ENCODE results near the gene WIPI1.

The WIPI1 gene

GRCh38 chr17:68460146-68460545, 2.9 kb upstream of the WIPI1 start:
- no peak for DNase-seq (ENCODE audit: low spot score)

- no peak for DNase-seq (ENCODE audit: low spot score)
Measured at GRCh38 chr17:68459037-68459639, 1.8 kb upstream of the WIPI1 start.

GRCh38 chr17:68458260-68459036, 1.2 kb upstream of the WIPI1 start:
- DNase-seq (ENCODE audit: low spot score): no peak

GRCh38 chr17:68457539-68458259, 403 bp upstream of the WIPI1 start:
- peak; percentile 98 for DNase-seq (ENCODE audit: low spot score)

- DNase-seq (ENCODE audit: low spot score): peak; percentile 78
Measured at GRCh38 chr17:68456339-68457167, 743 bp downstream of the WIPI1 start.

- DNase-seq (ENCODE audit: low spot score): no peak
Measured at GRCh38 chr17:68455901-68456338, 1.4 kb downstream of the WIPI1 start.

- no peak for DNase-seq (ENCODE audit: low spot score)
Measured at GRCh38 chr17:68453991-68454665, 3.2 kb downstream of the WIPI1 start.

- DNase-seq (ENCODE audit: low spot score): no peak
Measured at GRCh38 chr17:68452724-68453290, 4.5 kb downstream of the WIPI1 start.

- no peak for DNase-seq (ENCODE audit: low spot score)
Measured at GRCh38 chr17:68451670-68452354, 5.5 kb downstream of the WIPI1 start.

GRCh38 chr17:68450801-68451200, 6.5 kb downstream of the WIPI1 start:
- DNase-seq (ENCODE audit: low spot score): no peak

- DNase-seq (ENCODE audit: low spot score): no peak
Measured at GRCh38 chr17:68450391-68450790, 6.9 kb downstream of the WIPI1 start.

- no peak for DNase-seq (ENCODE audit: low spot score)
Measured at GRCh38 chr17:68449021-68449739, 8.1 kb downstream of the WIPI1 start.

GRCh38 chr17:68446626-68447041, 10.7 kb downstream of the WIPI1 start:
- DNase-seq (ENCODE audit: low spot score): no peak

GRCh38 chr17:68445671-68446070, 11.6 kb downstream of the WIPI1 start:
- no peak for DNase-seq (ENCODE audit: low spot score)

GRCh38 chr17:68443972-68444464, 13.3 kb downstream of the WIPI1 start:
- no peak for DNase-seq (ENCODE audit: low spot score)

GRCh38 chr17:68441070-68441770, 16.1 kb downstream of the WIPI1 start:
- peak; percentile 76 for DNase-seq (ENCODE audit: low spot score)

GRCh38 chr17:68440526-68440925, 16.8 kb downstream of the WIPI1 start:
- peak; percentile 12 for DNase-seq (ENCODE audit: low spot score)

GRCh38 chr17:68439656-68440290, 17.5 kb downstream of the WIPI1 start:
- no peak for DNase-seq (ENCODE audit: low spot score)
